RKO (cell line): ENCODE measurements around the gene GSTM5.
A peak's percentile ranks its signal among the peaks of the same experiment; 100 is the strongest.
"Not testable (repeated sequence)": the region's sequence is repeated elsewhere in the genome, so short reads cannot be mapped to it uniquely, and the experiment has no call there.

ENCODE experiments used
- DNase-seq: peaks from one replicate; pipeline ENCODE4 v3.0.0-alpha.2; 2016; ENCODE audit warnings: low spot score

The GSTM5 gene

GRCh38 chr1:109697066-109697465 is 15.0 kb upstream of the GSTM5 start:
- DNase-seq: no peak

DNA sequence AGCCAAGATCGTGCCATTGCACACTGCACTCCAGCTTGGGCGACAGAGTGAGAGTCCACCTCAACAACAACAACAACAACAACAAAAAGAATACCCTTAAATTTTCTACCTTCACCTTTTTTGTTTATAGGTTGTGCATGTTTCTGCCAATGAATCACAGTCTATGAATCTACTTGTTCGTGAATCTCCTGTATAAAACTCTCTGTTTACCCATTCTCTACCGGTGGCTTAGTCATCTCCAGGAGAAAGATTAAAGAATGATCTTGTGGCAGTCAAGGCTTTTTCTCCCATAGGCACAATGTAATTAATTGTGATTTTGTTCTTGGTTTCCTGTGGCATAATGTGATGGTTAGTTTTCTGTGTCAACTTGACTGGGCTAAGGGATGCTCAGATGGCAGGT is 14.2 kb upstream of the GSTM5 start:
- not testable (repeated sequence) for DNase-seq

GRCh38 chr1:109702940-109703339 is 9.1 kb upstream of the GSTM5 start:
- DNase-seq: not testable (repeated sequence)

- DNase-seq: no peak
These were observed 7.9 kb upstream of the GSTM5 start for GRCh38 chr1:109704173-109704572.

- no peak for DNase-seq
These were observed 6.6 kb upstream of the GSTM5 start for GRCh38 chr1:109705411-109705810.

GRCh38 chr1:109708949-109709348 is 3.1 kb upstream of the GSTM5 start:
- DNase-seq: not testable (repeated sequence)

GRCh38 chr1:109709822-109710221 is 2.2 kb upstream of the GSTM5 start:
- not testable (repeated sequence) for DNase-seq

GRCh38 chr1:109712321-109712864 is 342 bp downstream of the GSTM5 start:
- no peak for DNase-seq

- no peak for DNase-seq
These were observed 1.6 kb downstream of the GSTM5 start for GRCh38 chr1:109713636-109714035.

DNA sequence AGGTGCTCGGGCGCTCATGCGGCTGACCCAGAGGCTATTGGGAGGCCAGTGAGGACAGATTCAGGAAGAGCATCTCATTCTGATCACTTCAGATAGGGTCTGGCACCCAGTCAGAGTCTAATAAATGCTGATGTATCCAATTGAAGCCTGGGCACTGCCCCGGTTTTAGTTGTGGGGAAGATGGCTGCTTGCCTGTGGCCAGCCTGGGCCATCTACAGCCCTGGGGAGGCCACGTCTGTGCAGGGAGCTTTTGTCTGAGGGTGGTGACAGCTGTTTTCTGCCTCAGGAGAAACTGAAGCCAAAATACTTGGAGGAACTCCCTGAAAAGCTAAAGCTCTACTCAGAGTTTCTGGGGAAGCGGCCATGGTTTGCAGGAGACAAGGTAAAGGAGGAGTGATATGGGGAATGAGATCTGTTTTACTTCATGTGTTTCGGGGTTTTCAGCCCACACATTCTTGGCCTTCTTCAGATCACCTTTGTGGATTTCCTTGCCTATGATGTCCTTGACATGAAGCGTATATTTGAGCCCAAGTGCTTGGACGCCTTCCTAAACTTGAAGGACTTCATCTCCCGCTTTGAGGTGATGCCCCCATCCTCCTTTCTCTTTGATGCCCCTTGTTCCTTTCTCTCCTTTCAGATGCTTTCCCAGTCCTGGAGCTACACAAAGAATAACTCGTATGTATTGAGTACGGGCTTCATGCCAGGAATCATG is 2.8 kb downstream of the GSTM5 start:
- DNase-seq: no peak

DNA sequence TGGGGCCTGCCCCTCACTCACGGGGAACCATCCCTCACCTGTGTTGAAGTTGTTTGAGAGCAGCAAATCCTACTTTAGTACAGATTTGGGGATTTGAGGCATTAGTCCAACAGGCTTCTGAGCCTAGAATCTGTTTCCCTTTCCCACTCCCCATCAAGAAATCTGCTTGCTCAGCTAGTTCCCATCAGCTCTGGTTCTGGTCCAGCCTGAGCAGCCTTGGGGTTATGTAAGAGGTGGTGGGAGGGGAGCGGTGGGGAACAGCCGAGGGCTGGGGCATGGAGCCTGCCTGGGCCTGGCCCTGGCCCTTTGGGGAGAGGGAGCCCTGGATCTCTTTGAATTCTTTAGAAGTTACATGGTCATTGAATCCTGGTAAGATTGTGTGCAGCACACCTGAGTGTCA is 4.1 kb downstream of the GSTM5 start:
- no peak for DNase-seq

DNA sequence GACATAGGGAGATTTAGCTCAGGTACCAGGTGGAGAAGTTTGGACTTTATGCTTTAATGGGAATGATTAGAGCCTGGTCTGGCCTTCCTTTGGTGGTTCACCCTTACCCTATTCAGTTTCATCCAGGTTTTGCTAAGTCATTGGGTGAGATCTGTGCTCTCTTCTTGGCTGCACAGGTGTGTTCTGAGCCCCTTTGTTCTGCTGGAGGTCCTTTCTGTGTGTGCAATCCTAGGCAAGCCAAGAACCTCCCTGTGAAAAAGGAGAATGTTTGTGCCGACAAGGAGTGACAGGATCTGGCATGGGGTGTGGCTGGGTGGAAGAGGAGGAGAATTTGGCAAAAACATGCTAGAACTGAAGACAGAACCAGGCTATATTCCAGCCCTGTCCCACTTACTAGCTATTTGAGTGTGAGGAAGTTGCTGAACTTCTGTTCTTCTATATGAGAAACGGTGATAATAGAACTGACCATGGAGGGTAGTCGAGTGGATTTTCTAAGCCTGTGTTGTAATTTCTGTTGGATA is 4.6 kb downstream of the GSTM5 start:
- no peak for DNase-seq

DNA sequence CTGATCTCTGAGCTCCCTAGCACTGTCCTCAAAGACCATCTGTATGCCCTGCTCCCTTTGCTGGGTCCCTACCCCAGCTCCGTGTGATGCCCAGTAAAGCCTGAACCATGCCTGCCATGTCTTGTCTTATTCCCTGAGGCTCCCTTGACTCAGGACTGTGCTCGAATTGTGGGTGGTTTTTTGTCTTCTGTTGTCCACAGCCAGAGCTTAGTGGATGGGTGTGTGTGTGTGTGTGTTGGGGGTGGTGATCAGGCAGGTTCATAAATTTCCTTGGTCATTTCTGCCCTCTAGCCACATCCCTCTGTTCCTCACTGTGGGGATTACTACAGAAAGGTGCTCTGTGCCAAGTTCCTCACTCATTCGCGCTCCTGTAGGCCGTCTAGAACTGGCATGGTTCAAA is 5.7 kb downstream of the GSTM5 start:
- DNase-seq: no peak

DNA sequence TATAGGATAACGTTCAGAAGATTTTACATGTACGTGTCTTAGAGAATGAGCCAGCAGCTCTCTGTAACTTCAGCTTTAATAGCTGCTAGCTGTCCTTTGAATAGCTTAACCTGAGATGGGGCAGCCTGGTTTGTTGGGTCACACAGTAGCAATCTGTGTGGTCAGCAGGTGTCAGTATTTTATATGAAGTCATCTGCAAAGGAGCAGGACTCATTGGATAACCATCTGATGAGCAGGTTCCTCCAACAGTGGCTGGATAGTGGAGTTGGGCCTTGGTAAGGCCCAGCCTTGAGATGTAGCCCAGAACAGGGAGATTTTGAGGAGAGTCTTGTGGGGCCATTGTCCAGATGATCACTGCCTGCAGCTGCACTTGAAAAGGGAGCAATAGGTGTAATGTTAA is 6.4 kb downstream of the GSTM5 start:
- DNase-seq: peak; percentile 16

DNA sequence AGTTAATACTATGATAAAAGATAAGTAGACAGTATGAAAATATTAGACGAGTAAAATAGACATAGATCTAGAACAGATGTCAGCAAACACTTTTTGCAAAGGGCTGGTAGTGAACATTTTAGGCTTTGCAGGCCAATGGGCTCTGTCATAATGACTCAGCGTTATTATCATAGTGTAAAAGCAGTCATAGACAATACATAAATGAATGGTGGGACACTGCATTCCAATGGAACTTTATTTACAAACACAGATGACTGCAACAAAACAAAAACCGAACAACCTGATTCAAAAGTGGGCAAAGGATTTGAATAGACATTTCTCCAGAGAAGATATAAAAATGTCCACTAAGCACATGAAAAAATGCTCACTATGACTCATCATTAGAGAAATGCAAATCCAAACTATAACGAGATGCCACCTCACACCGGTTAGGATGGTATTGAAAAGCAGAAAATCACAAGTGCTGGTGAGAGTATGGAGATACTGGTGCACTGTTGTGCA is 7.3 kb downstream of the GSTM5 start:
- peak; percentile 48 for DNase-seq

GRCh38 chr1:109721042-109721441 is 9.0 kb downstream of the GSTM5 start:
- no peak for DNase-seq

DNA sequence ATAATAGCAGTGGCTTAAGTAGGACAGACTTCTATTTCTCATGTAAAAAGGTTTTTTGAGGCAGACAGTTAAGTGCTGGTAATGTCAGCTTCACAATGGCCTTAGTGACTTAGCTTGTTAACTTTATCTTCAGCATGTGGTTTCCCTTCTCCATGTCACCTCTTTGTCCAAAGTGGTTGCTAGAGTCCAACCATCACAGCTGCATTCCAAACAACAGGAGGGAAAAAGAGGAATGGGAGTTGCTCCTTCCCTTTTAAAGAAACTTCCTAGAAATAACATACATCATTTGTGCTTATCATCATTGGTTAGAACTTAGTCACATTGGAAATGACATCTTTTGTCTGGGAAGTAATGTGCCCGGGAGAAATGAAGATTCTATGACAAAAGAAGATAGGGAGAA is 9.9 kb downstream of the GSTM5 start:
- no peak for DNase-seq

- no peak for DNase-seq
These were observed 11.0 kb downstream of the GSTM5 start for GRCh38 chr1:109722908-109723691.

DNA sequence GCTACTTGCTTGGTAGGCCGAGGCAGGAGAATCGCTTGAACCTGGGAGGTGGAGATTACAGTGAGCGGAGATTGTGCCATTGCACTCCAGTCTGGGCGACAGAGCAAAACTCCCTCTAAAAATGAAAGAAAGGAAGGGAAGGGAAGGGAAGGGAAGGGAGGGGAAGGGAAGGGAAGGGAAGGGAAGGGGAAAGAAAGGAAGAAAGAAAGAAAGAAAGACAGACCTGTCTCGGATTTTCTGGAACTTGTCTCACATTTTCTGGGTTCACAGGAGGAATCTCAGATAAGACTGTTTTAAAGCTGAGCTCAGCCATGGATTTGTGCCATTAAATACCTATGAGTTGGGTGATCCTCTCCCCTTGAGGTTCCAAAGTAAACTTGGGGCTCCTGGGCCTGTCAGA is 12.9 kb downstream of the GSTM5 start:
- DNase-seq: no peak

DNA sequence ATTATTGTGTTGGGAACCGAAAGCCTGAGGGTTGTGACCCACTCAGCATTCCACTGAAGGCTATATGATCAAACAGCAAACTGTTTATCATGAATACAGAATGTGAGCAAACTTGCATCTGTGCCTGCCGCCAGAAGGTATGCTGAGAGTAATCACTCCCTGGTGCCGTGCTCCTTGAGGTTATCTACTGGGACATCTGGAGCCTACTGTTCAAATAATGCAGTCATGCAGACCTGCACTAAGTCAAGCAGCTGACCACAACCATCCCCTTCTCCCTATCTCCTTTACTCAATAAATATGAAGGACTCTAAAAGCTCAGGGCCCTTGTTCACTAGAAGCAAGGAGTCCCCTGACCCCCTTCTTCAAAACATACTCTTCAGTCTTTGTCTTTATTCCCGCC is 13.5 kb downstream of the GSTM5 start:
- DNase-seq: no peak

- DNase-seq: no peak
These were observed 14.0 kb downstream of the GSTM5 start for GRCh38 chr1:109726007-109726406.

DNA sequence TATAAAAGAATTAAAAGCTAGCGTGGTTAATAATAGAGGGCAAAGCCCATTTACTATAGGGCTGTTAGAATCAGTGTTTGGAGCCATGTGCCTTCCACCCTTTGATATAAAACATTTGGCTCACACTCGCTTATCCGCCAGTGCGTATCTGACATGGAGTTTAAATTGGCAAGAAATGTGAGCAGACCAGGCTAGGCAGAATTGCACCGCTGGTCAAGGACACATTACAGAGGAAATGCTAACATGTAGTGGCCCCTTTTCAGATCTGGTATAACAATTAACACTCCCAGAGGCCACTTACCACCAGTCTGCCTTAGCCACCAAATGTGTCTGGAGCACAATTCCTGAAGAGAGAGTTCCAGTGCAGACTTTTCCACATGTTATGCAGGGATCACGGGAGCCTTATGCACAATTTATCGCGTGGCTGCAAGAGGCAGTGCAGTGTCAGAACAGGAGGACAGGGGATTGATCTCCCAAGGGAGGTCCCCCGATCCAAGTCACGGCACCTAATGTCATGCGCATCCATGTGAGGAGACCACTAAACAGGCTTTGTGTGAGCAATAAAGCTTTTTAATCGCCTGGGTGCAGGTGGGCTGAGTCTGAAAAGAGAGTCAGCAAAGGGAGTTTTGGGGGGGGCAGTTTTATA is 14.8 kb downstream of the GSTM5 start:
- DNase-seq: no peak
